B cell (primary cell): ENCODE results near the gene HTR7. TPM values are rescaled to one million over a fixed set of nuclear protein-coding genes. Genes with fewer than 3 reads are reported as not detected.

Experiments used
- ATAC-seq: fragments of 200-7000 bp; cut with Tn5 transposase; one replicate; pipeline ENCODE4 v1.10.0; 2021; ENCODE audit warnings: low read depth, mild to moderate bottlenecking, moderate number of reproducible peaks, moderate library complexity
- CTCF ChIA-PET: fragments of 350-600 bp; sonication (Branson Sonifier 250); formaldehyde crosslinking; loops from one replicate; lab custom pipeline; 2021; ENCODE audit warnings: antibody characterized with exemption, inconsistent platforms; lab: Charles Lee
- POLR2A ChIA-PET: fragments of 350-600 bp; sonication (Branson Sonifier 250); formaldehyde crosslinking; loops from one replicate; lab custom pipeline; 2021; ENCODE audit warnings: antibody characterized with exemption; lab: Charles Lee
- DNase-seq: peaks from one replicate; pipeline ENCODE4 v3.0.0; 2013
- H2AFZ ChIP-seq: 2 replicates; pipeline ENCODE4 v1.6.1; 2012; ENCODE audit warnings: mild to moderate bottlenecking, low read depth, low read length; ENCODE audit not compliant: insufficient read depth, poor library complexity, severe bottlenecking
- H3K27ac ChIP-seq, 2 donors: 1 replicate in 1 of 2; 2 replicates in 1 of 2; pipeline ENCODE4 v1.5.1; 2012 to 2013; ENCODE audit warnings: low read length in 2 of 2, mild to moderate bottlenecking in 2 of 2, moderate library complexity in 1 of 2
- H3K27me3 ChIP-seq, 4 experiments: fragments of 200-600 bp in 1 of 4; sonication (generic) in 1 of 4; replicated peaks in 1 of 4; 1 replicate in 2 of 4; 2 replicates in 2 of 4; pipeline versions ENCODE4 v1.6.1 to v1.7.0; 2013 to 2016; ENCODE audit warnings: low read length in 3 of 4, mild to moderate bottlenecking in 2 of 4, mixed read lengths in 1 of 4, moderate library complexity in 1 of 4; ENCODE audit not compliant: insufficient read depth in 4 of 4, control insufficient read depth in 3 of 4; ENCODE audit errors: control extremely low read depth in 1 of 4
- H3K36me3 ChIP-seq, 2 experiments: replicated peaks in 1 of 2; 1 replicate in 1 of 2; 2 replicates in 1 of 2; pipeline versions ENCODE4 v1.6.1 to v1.7.1; 2013; ENCODE audit warnings: low read length in 1 of 2; ENCODE audit not compliant: insufficient read depth in 2 of 2, control insufficient read depth in 1 of 2; ENCODE audit errors: control extremely low read depth in 1 of 2, extremely low read depth in 1 of 2
- H3K4me1 ChIP-seq, 2 donors: fragments of 200-600 bp in 1 of 2; sonication (generic) in 1 of 2; 1 replicate in 1 of 2; 2 replicates in 1 of 2; pipeline versions ENCODE4 v1.5.1 to v1.6.1; 2013 to 2017; ENCODE audit warnings: low read length in 2 of 2; ENCODE audit not compliant: control insufficient read depth in 2 of 2, insufficient read depth in 2 of 2
- H3K4me2 ChIP-seq: replicated peaks from 2 replicates; pipeline ENCODE3; 2012; ENCODE audit warnings: mild to moderate bottlenecking, low read depth, low read length; ENCODE audit not compliant: poor library complexity, severe bottlenecking
- H3K4me3 ChIP-seq, 5 experiments: fragments of 200-600 bp in 1 of 5; sonication (generic) in 1 of 5; 1 replicate in 3 of 5; 2 replicates in 2 of 5; pipeline versions ENCODE4 v1.5.1 to v1.7.0; 2011 to 2016; ENCODE audit warnings: low read length in 4 of 5, mild to moderate bottlenecking in 4 of 5, low read depth in 2 of 5, control low read depth in 1 of 5, moderate library complexity in 1 of 5; ENCODE audit not compliant: insufficient read depth in 1 of 5; ENCODE audit errors: control extremely low read depth in 1 of 5, extremely low read depth in 1 of 5
- H3K79me2 ChIP-seq: fragments of 200-600 bp; sonication (generic); one replicate; pipeline ENCODE4 v1.6.0; 2016; ENCODE audit warnings: low read length; ENCODE audit not compliant: control insufficient read depth, insufficient read depth
- H3K9ac ChIP-seq: fragments of 200-600 bp; sonication (generic); 2 replicates; pipeline ENCODE4 v1.6.1; 2017; ENCODE audit warnings: mild to moderate bottlenecking, low read length, moderate library complexity
- H3K9me3 ChIP-seq, 3 donors: one replicate each; pipeline versions ENCODE4 v1.6.1 to v1.7.1; 2013; ENCODE audit warnings: low read length in 2 of 3; ENCODE audit not compliant: control insufficient read depth in 2 of 3, insufficient read depth in 1 of 3; ENCODE audit errors: control extremely low read depth in 1 of 3
- H4K20me1 ChIP-seq: 2 replicates; pipeline ENCODE4 v1.6.0; 2012; ENCODE audit warnings: mild to moderate bottlenecking, low read length; ENCODE audit not compliant: insufficient read depth, control insufficient read depth, poor library complexity, severe bottlenecking
- H3K27ac Mint-ChIP-seq: one replicate; pipeline ENCODE4 v1.8.0; 2021; ENCODE audit warnings: mixed read lengths
- H3K27me3 Mint-ChIP-seq: one replicate; pipeline ENCODE4 v1.8.0; 2021; ENCODE audit warnings: mixed read lengths
- H3K4me1 Mint-ChIP-seq: one replicate; pipeline ENCODE4 v1.8.0; 2021; ENCODE audit warnings: mixed read lengths
- H3K4me3 Mint-ChIP-seq: one replicate; pipeline ENCODE4 v1.8.0; 2021; ENCODE audit warnings: mixed read lengths
- H3K9me3 Mint-ChIP-seq: one replicate; pipeline ENCODE4 v1.8.0; 2022; ENCODE audit warnings: mixed read lengths; ENCODE audit not compliant: insufficient read depth
- EZH2 ChIP-seq: IDR thresholded peaks from 2 replicates; pipeline ENCODE4 v1.6.1; 2012; ENCODE audit warnings: borderline replicate concordance, low read depth, mild to moderate bottlenecking, moderate library complexity, low read length; ENCODE audit not compliant: insufficient read depth, poor library complexity, severe bottlenecking
- WGBS: methylation state at CpG from one replicate; pipeline ENCODE4 v1.1.5; 2013; ENCODE audit warnings: missing lambda C conversion rate; ENCODE audit not compliant: insufficient coverage; 5-methylcytosine and 5-hydroxymethylcytosine counted together
- intact Hi-C: fragments of 100-400 bp; cut with micrococcal nuclease; formaldehyde crosslinking; loops from one replicate; pipeline ENCODE4 v1.10.0; 2022
- polyA plus RNA-seq: library from polyadenylated mRNA; depleted of rRNA; stranded (reverse); fragments of >200 nt; gene quantifications from 2 replicates; pipeline ENCODE4 v1.2.3, GENCODE V29; 2012
- total RNA-seq, 2 donors: library from RNA; stranded (reverse); fragments of 120-200 nt in 1 of 2; gene quantifications; 1 replicate in 1 of 2; 2 replicates in 1 of 2; pipeline versions ENCODE4 v1.2.3 to v1.2.4, GENCODE V29; 2013 to 2022
- TF ChIP-seq, protein P1 (sequence below): fragments of 200-600 bp; IDR thresholded peaks from one replicate; pipeline ENCODE4 v1.8.0; 2022; ENCODE audit warnings: antibody characterized with exemption, mild to moderate bottlenecking

Gene HTR7
- total and polyA plus RNA-seq, 2 donors (not counting 1 experiment from before 2014, with no cell fraction given) = 0.03 TPM; not detected in 1

DNA sequence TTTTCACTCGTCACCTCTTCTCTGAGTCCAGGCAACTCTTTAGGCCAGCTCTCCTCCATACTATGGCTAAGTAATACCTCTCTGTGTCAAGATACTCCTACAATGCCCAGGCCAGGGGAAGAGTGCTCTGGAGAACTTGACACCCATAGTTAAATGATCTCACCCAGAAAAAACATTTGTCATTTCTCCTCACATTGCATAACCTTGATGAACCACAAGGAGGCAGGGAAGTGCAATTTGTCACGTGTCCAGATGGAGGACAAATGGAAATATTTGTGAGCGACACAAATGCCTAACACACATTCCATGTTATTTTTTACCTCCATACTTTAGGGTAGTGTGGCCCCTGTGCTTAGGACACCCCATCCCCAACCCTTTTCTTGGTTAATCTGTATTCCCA is 78.3 kb downstream of the HTR7 start:
- H3K4me2 ChIP-seq = no peak overlapping the region
- ChIA-PET CTCF (no interaction called here), POLR2A (no interaction called here)
- H3K27ac ChIP-seq = no peak overlapping the region
- no peak overlapping the region for H3K4me3 Mint-ChIP-seq
- no peaks in the 10 kb centered on the region for H3K9me3 Mint-ChIP-seq
- no peak overlapping the region for H3K27ac Mint-ChIP-seq
- H3K79me2 ChIP-seq = no peaks in the 10 kb centered on the region
- intact Hi-C loops = no loop called here
- 93% methylated on average over 1 of the region's 3 CpGs for WGBS
- ATAC-seq (no peak), DNase-seq (no peak)
- no peak for TF ChIP-seq EZH2
- TF ChIP-seq, protein P1, sequence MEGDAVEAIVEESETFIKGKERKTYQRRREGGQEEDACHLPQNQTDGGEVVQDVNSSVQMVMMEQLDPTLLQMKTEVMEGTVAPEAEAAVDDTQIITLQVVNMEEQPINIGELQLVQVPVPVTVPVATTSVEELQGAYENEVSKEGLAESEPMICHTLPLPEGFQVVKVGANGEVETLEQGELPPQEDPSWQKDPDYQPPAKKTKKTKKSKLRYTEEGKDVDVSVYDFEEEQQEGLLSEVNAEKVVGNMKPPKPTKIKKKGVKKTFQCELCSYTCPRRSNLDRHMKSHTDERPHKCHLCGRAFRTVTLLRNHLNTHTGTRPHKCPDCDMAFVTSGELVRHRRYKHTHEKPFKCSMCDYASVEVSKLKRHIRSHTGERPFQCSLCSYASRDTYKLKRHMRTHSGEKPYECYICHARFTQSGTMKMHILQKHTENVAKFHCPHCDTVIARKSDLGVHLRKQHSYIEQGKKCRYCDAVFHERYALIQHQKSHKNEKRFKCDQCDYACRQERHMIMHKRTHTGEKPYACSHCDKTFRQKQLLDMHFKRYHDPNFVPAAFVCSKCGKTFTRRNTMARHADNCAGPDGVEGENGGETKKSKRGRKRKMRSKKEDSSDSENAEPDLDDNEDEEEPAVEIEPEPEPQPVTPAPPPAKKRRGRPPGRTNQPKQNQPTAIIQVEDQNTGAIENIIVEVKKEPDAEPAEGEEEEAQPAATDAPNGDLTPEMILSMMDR = no peak
- H3K4me1 ChIP-seq = no peaks in the 10 kb centered on the region
- peaks cover 5% of the 10 kb centered on the region for H3K27me3 Mint-ChIP-seq
- H3K36me3 ChIP-seq = no peaks in the 10 kb centered on the region
- H3K4me1 Mint-ChIP-seq = no peaks in the 10 kb centered on the region
- no peak overlapping the region for H3K4me3 ChIP-seq
- no peaks in the 10 kb centered on the region for H3K9me3 ChIP-seq
- H2AFZ ChIP-seq = no peak overlapping the region
- H4K20me1 ChIP-seq = no peaks in the 10 kb centered on the region
- no peak overlapping the region for H3K9ac ChIP-seq
- H3K27me3 ChIP-seq = peaks cover 0 to 8% (median 0%) of the 10 kb centered on the region in 4 experiments

DNA sequence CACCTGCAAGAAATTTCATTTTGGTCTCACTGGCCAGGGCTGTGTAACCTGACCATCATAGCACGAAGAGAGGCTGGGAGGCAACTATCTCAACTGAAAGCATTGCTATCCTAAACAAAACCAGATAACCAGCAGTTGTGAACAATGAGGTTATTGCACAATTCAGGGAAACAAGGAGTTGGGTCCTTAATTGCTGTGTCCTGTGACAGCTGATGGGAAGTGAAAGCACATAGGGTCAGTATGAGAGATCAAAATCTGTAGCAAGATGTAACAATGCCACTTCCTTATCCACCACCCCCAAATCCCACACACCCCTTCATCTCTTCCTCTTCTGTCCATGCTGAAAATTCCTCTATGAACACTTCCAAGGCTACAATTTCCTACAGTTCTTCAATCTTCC is 80.2 kb downstream of the HTR7 start:
- 83% methylated on average over 1 of the region's 1 CpG for WGBS
- CTCF ChIA-PET = interaction anchor here (1.6 kb wide), 1 partner anchor 10 kb away, joined by 12 read pairs; no protein-coding TSS in a partner anchor

More for the DNA sequence above, 80.2 kb downstream of the HTR7 start:
- Mint-ChIP-seq H3K4me3 (no peak overlapping the region), H3K27ac (no peak overlapping the region), H3K4me1 (no peaks in the 10 kb centered on the region), H3K9me3 (no peaks in the 10 kb centered on the region), H3K27me3 (peaks cover 8% of the 10 kb centered on the region)
- Histone ChIP-seq H3K9ac (no peak overlapping the region), H3K4me2 (no peak overlapping the region), H2AFZ (no peak overlapping the region), H3K9me3 (no peaks in the 10 kb centered on the region), H4K20me1 (no peaks in the 10 kb centered on the region), H3K27ac (no peak overlapping the region), H3K4me3 (no peak overlapping the region), H3K79me2 (no peaks in the 10 kb centered on the region), H3K4me1 (no peaks in the 10 kb centered on the region), H3K27me3 (peaks cover 0 to 8% (median 0%) of the 10 kb centered on the region in 4 experiments), H3K36me3 (no peaks in the 10 kb centered on the region)
- intact Hi-C loops = no loop called here
- ATAC-seq (no peak), DNase-seq (no peak)
- POLR2A ChIA-PET = no interaction called here
- TF ChIP-seq EZH2 = no peak
- TF ChIP-seq, protein P1 = no peak
